HG03060 (cell line): ENCODE results near the gene STPG3.

Experiments used
- ATAC-seq: cut with Tn5 transposase; IDR thresholded peaks from one replicate; pipeline ENCODE4 v1.9.1; 2021; ENCODE audit warnings: low read depth, moderate number of reproducible peaks; ENCODE audit not compliant: unreplicated experiment

STPG3 gene

DNA sequence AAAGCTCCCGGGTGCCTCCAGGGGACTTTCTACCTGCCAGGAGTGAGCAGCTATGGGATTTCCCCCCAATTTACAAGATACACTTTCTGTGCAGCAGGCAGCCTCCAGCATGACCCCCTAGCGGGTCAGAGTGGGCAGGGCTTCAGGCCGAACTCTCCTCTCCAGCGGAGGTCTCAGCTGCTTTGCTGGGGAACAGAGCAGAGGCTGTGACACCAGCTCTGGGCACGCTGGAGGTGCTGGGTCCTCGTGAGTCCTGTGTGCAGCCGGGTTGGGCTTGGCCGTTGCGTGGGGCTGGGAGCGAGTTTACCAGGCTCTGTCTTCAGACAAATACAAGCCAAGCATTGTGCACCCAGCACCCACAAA is 48.1 kb downstream of the STPG3 start:
- no peak for ATAC-seq

DNA sequence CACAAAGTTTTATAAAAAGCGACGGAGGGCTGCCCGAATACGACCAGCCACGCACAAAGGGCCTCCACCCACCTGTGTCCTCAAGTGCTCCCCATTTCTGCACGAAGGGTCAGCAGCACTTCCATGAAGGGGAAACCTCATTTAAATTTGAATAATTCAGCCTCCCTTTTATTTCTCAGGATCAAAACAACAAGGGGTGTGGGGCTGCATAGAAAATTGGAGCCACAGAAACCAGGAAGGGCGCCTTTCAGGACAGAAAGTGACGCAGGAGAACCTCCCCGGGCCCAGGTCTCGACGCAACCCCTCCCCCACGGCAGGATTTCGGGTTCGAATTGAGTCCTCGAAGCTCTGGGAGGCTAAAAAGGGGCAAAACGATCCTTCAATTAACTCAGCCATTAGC is 48.9 kb downstream of the STPG3 start:
- ATAC-seq = no peak

DNA sequence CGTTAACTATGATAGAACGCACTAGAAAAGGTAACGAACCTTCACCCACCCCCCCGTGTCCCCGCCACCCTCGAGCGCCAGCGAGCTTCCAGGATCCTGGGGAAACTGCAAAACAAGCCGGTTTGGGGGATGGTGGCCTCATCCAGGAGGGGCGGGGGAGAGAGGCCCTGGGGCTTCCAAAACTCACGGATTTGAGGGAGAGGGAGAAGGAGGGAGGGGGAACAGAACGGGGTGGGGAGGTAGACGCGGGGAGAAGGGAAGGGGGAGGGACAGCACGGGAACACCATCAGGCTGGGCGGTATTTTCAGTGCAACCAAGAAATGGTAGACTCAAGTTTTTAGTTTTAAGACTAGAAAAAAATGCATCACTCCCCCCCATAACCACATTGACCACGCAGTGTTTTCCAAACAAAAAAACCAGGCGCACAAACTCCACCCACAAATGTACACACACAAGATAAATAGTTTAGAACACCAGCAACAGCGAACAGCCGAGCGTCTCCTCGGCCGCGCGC is 49.5 kb downstream of the STPG3 start:
- ATAC-seq = no peak

DNA sequence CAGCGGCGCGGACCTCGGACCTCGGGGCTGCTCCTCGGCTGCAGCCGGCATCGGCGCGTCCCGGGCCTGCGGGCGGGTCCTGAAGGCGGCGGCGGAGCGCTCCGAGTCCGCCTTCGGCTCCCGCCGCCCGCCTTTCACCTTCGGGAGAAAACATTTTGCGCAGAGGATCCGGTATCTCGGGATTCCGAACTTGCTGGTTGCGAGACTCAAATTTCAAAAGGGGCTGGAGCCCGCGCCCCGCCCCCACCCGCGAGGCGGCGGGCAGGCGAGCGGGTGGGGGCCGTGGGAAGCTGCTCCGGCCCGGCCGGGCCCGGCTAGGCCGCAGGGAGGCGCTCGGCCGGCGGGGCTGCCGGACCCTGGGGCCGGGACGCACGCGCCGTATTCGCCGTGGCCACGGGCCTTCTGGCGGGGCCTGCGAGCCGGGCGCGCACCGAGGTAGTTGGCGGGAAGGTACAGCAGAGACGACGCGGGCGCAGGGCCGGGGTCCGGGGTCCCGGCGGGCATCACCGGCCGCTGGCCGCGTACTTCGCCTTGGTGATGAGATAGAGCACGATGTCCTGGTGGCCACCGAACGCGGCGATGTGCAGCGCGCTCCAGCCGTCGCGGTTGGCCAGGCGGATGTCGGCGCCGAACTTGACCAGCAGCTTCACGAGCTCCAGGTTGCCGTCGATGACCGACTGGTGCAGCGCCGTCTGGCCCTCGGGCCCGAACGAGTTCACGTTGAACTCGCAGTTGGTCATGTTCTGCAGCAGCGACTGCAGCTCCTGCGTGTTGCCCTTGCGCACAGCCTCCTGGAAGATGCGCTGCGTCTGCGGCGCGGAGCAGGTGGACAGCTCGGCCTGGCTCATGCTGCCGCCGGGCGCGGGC is 50.2 kb downstream of the STPG3 start:
- ATAC-seq = no peak

DNA sequence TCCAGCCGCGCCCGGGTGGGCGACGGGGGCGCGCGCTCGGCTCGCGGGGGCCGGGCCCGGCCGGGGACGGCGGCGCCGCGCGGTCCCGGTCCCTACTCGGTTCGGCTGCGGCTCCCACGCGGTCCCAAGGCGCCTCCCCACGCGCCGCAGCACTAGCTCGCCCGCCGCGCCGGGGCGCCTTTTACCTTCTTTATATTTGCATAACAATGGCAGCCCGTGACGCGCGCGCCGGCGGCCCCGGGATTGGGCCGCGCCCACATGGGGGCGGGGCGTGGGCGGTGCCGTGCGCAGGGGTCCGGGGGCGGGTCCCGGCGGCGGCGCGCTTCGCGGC is 51.0 kb downstream of the STPG3 start, which contains the start of gene NRARP:
NRARP (minus strand) TSS at position 154 of the 331 bp plus-strand sequence. CDS start 343 bp downstream, outside the sequence.
- ATAC-seq = no peak

DNA sequence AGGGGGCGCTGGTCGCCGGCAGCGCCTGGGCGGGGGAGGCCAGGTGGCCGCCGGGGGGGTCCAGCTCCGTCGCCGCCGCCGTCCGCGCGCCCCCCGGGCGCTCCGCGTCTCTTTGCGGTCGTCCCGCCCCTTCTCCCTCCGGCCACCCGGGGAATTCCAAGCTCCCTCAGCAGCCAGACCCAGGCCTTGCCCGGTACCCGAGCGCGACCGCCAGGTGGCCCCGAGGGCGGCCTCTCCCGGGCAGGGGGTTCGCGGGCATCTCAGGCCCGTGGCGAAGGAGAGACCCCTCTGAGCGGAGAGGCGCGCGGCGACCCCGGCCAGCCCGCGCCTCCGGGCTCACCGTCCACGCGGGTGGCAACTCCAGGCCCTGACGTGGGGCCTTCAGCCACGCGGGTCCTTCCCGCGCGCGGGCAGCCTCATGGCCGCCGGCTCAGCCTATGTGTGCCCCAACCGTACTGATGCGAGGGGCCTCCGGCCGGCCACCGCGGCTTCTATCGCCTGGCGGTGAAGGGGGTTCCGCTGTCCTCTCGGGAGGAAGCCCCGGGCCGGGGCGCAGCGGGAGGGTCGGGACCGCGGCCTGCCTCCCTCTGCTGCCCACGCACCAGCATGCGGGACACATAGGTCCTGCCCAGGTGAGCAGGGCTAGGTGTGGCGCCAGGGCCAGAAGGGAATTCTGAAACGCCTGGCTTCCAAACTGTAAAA is 51.5 kb downstream of the STPG3 start:
- no peak for ATAC-seq
